Measurements from ENCODE around the gene FIBP.

FIBP gene

GRCh38 chr11:65869643-65870306 is 18.5 kb downstream of the FIBP start:
- no peak for DNase-seq

DNA sequence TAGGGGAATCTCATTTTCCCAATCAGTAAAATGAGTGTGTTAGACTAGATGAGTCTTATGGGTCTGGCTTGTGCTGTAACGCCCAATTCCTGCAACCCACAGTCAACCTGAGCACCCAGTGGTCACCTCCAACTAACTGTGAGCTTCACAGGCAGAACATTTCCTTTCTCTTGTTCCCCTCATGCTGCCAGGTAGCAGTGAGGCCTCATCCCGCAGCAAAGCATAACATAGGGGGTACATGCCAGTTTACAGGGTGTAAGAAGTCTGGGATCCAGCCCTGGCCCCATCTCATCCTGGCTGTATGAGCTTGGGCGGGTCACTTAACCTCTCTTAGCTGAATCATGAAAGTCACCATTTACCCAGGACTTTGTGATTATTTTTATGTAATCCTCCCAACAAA is 19.4 kb downstream of the FIBP start:
- no peak for DNase-seq

DNA sequence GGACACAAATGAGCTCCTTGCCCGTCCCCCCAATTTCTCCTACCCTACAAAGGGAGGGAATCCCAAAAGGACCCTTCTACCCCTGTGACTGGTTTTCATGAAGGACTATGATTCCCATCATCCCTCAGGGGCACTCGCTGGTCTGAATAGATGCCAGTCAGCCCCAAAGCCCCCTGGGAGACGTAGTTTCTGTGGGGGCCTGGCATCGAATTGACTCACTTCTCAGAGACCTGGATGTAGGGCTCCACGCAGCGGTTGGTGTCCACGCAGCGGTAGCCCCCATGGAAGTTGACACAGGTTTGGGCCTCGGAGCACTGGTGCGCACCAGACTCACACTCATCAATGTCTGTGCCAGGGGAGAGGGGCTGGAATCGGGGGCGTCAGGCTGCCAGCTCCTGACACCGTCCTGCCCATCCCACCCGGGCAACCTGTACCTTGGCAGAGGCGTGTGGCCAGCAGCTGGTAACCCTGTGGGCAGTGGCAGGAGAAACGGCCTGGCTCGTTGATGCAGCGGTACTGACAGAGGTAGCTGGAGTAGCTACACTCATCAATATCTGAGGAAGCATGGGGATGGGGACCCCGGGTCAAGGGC is 20.1 kb downstream of the FIBP start:
- DNase-seq: no peak

- DNase-seq: no peak
Observed at GRCh38 chr11:65867284-65868071, 20.8 kb downstream of the FIBP start.

DNA sequence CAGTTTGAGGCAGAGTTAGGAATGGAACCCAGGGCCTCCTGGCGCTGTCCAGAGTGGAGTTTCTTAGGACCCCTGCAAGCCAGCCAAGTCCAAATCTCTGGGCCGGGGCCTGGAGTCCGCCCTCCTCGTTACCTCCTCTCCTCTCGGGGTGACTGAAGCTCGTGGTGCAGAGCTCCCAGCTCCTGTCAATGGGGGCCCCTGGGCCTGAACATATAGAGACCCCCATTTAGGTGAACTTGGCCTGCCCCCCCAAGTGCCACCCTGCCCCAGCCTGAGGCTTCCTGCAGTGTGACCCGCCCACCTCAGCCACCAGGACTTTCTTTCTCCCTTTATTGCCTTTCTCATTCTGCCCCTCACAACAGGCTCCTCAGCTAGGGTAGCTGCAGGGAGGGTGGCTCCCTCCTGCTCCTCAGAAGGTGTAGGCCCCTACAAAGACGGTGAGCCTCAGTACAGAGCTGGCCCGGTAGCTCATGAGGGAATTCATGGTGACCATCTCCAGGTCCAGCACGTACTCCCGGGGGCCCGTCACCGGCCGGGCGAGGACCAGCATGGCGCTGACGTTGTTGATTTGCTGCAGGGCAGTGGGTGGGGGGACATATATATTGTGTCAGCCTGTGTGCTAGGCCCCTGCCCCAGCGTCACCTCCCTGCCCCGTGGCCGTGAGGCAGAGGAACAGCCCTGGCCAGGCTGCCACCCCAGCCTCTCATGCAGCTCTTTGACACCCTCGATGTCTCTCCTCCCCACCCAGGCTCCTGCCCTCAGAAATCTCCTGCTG is 21.6 kb downstream of the FIBP start:
- DNase-seq: no peak

- no peak for DNase-seq
Observed at GRCh38 chr11:65865550-65866172, 22.6 kb downstream of the FIBP start.

DNA sequence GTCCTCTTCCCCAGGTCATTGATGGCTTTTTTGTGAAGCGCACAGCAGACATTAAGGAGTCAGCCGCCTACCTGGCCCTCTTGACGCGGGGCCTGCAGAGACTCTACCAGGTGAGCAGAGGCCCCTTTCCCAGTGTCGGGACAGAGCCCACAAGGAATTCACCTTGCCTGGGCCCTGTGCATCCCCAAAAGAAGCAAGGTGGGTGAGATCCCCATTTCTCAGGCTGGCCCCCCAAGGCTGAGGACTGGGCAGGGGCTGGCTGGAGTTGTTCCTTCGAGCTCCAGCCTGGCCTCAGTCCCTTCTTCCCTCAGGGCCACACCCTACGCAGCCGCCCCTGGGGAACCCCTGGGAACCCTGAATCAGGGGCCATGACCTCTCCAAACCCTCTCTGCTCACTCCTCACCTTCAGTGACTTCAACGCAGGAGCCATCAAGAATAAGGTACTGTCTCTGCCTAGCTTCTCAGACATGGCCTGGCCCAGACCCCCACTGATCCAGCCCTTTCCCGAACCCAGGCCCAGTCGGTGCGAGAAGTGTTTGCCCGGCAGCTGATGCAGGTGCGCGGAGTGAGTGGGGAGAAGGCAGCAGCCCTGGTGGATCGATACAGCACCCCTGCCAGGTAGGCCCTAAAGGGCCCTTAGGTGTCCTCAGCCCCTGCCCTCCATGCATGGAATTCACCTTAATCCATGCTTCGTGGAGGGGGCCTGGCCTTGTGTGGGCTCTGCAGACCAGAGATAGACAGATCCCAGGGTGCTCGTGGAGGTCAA is 23.4 kb downstream of the FIBP start:
- no peak for DNase-seq

GRCh38 chr11:65863889-65864705 is 24.2 kb downstream of the FIBP start:
- no peak for DNase-seq

GRCh38 chr11:65862941-65863888 is 25.1 kb downstream of the FIBP start:
- no peak for DNase-seq

DNA sequence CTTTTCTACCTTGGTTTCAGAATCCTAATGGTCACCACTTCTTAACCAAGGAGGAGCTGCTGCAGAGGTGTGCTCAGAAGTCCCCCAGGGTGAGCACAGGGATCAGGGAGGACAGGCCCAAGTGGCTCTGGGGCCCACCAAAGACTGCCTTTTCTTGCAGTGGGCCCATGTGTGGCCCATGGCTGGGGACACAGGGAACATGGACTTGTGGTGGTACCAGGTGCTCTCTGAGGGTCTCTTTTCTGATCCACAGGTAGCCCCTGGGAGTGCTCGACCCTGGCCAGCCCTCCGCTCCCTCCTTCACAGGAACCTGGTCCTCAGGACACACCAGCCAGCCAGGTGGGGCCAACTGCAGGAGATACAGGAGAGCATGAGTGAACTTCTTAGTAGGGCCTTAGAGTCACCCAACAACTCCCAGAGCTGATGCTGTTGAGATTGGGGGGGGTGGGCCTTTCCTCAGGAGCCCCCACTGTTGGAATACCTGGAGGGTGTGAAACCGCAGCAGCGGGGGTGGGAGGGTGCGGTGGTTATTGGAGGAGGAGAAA is 26.0 kb downstream of the FIBP start:
- no peak for DNase-seq

DNA sequence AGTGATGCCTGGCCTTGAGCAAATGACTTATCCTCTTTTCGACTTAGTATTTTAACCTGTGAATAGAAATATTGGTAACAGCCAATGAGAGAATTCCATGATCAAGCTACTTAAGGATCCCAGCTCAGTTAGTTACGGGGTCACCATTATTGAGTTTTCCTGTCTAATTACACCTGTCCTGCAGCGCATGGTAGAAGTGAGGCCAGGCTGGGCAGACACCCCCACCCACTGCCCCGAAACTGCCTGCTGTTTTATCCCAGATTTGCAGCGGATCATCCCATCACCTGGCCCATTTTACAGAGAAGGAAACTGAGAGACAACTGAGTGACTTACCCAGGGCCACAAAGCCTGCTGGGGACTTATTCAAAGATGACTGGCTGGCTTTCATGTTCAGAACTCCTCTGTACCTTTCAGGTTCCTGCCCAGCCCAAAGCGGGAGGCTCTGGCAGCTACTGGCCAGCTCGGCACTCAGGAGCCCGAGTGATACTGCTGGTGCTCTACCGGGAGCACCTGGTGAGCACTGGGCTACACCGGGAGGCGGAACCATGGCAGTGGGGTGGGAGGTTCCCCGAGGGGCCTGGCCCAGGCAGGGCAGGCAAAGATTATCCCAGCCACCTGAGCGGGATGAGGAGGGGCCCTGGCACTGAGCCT is 26.6 kb downstream of the FIBP start:
- DNase-seq: no peak

DNA sequence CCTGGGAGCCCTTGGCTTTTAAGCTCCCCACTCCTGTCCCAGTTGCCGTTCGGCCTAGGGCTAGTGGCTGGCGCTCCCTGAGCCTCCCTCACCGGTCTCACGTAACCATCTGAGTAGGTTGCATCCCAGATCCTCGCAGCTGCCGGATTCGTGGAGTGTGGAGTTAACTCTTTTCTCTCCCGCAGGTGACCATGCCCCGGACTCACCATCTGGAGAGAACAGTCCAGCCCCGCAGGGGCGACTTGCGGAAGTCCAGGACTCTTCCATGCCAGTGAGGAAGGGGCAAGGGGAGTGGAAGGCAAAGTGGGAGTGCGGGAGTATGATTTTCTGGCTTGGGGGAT is 27.1 kb downstream of the FIBP start:
- DNase-seq: no peak

GRCh38 chr11:65860278-65861164 is 27.8 kb downstream of the FIBP start, which contains the start of gene MUS81:
MUS81 (plus strand) TSS chr11:65860433; CDS start chr11:65860754, 321 bp downstream.
- peak; percentile 91 for DNase-seq

GRCh38 chr11:65859812-65860277 is 28.4 kb downstream of the FIBP start:
- DNase-seq: no peak

GRCh38 chr11:65859095-65859811 is 29.0 kb downstream of the FIBP start:
- DNase-seq: peak; percentile 89

DNA sequence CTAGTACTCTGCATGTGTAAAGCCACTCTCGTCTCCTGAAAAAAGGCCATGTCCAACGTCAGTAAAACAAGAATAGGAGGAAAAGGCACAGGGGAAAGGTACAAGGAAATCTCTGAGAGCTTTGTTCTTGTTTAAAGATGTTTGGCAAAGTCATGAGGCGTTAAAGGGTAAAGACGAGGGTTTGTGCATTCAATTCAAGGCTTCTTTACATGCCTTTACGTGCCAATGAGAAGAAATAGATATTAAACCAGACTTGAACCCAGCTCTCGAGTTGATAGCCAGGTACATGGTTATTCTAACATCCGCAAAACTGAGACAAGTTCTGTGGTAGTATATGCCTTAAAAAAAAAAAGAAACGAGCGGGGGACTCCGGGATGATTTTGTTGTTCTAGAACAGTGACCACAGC is 29.6 kb downstream of the FIBP start:
- DNase-seq: no peak
